H1 (cell line): ENCODE data around the gene FOXM1. TPM values are rescaled to one million over a fixed set of nuclear protein-coding genes. Genes with fewer than 3 reads are reported as not detected.
A peak's percentile ranks its signal among the peaks of the same experiment; 100 is the strongest.

Experiments used
- CHD7 ChIP-seq: fragments of 300-600 bp; sonication (generic); IDR thresholded peaks from 2 replicates; pipeline ENCODE4 v1.7.1; 2012; ENCODE audit warnings: low read length, moderate library complexity, mild to moderate bottlenecking, inconsistent platforms; ENCODE audit not compliant: insufficient replicate concordance
- POLR2AphosphoS5 ChIP-seq: IDR thresholded peaks from 2 replicates; pipeline ENCODE4 v1.6.1; 2011; ENCODE audit warnings: low read depth, low read length
- polyA plus RNA-seq, 7 experiments: library from polyadenylated mRNA; depleted of rRNA in 3 of 7; stranded (reverse) in 5 of 7; unstranded in 2 of 7; fragments of >200 nt in 5 of 7; fragments of 200-250 nt in 2 of 7; gene quantifications; 1 replicate in 5 of 7; 2 replicates in 1 of 7; 4 replicates in 1 of 7; pipeline versions ENCODE4 v1.2.1 to v1.2.3, GENCODE V29; 2011 to 2013; ENCODE audit warnings: missing spikeins in 2 of 7, mixed read lengths in 2 of 7
- total RNA-seq: library from RNA; stranded (reverse); fragmentation: NEBNext Ultra II Directional; extraction: Animal tissue kit (Norgen Biotek cat#: 25700); gene quantifications from 2 replicates; pipeline ENCODE4 v1.2.1, GENCODE V29; 2021

The FOXM1 gene
- total and polyA plus RNA-seq, 2 of the 8 experiments (the other 6 are each of a cell fraction or from before 2014, with no cell fraction given): 58.1 to 121 TPM

- TF ChIP-seq CHD7: no peak
- peak; percentile 22; the same call in 1 of the 2 replicates for TF ChIP-seq POLR2AphosphoS5
- TF ChIP-seq, all 59 proteins: peak for 1
Measured at GRCh38 chr12:2857576-2857975, 19.4 kb downstream of the FOXM1 start (continued).
